Right renal cortex interstitium (tissue), 3 donors: ENCODE measurements around the gene RAD18. TPM values are rescaled to one million over a fixed set of nuclear protein-coding genes. Genes with fewer than 3 reads are reported as not detected.

Experiments
- DNase-seq, 3 donors: peaks; one replicate each; pipeline ENCODE4 v3.0.0-alpha.2; 2013; ENCODE audit warnings: low read depth in 3 of 3, low spot score in 2 of 3
- polyA plus RNA-seq, 3 donors: library from polyadenylated mRNA; unstranded; fragments of 120-200 nt; gene quantifications; one replicate each; pipeline ENCODE4 v1.2.1, GENCODE V29; 2013; ENCODE audit not compliant: insufficient read length in 3 of 3

RAD18 gene
- polyA plus RNA-seq, 3 donors, result 9.6 to 12.1 (median 11.7) TPM

DNA sequence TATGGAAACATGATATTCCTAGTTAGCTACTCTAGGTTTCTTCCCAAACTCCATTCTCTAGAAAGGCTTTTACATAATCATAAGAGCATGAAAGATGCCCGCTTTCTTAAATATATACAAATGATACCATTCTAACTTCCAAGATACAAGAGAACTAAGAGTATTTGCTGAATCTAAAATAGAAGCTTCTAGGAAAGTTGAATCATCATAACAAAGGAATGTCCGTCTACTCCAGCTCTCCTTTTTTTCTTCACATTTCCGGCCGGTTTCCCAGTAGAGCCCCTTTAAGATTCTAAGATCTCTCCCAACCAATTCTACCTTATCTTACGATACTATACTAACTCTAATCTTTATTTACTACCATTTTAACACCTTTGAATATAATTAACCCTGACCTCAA is 60.1 kb downstream of the RAD18 start:
- DNase-seq, result no peak

- DNase-seq, result no peak
These were observed 62.4 kb downstream of the RAD18 start for GRCh38 chr3:8900869-8901268.

DNA sequence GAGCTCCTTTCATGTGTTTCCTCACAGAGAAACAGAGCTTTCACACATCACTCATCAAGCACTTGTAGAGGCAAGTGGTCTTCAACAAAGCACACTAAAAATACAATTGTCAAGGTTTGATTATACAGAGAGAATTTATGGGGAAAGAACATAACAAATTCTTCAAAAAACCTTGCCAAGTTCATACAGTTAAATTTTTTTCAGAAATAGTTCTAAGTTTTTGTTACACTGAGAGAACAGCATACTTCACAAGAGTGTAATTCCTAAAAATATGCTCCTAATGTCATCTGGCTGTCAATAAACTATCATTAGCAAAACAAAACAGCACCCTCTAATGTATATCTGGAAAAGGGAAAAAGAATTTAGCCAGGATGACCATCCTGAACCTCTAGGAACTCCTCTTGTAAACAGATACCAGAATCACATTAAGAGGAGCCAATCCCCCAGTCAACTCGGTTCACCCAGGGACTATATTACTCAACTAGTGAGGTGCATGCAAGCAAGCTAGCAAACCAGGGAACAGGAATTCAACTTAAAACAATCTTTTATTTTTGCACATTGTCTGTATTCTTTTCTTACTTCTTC is 63.3 kb downstream of the RAD18 start:
- DNase-seq, result no peak

DNA sequence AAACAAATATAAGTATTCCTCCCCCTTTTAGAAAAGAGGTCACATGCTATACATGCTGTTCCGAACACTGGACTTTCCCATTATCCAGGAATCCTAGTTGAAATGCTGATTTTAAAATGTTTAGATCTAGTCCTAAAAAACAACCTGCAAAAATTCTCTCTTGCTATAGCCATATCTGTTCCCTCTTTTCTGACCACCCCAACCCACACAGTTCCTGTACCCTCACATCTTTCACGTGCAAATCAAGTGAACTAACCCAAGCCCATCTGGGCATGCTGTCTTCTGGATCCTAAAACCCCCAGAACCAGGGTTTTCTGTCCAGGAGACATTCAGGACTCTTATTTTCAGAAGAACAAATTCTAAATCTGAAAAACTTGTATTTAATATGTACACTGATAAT is 67.4 kb downstream of the RAD18 start:
- DNase-seq, result no peak

- DNase-seq, result no peak
These were observed 70.3 kb downstream of the RAD18 start for GRCh38 chr3:8893001-8893400.

GRCh38 chr3:8891774-8892173 is 71.5 kb downstream of the RAD18 start:
- DNase-seq, result no peak

GRCh38 chr3:8891303-8891702 is 72.0 kb downstream of the RAD18 start:
- no peak for DNase-seq

- no peak for DNase-seq
These were observed 74.9 kb downstream of the RAD18 start for GRCh38 chr3:8888301-8888915.

DNA sequence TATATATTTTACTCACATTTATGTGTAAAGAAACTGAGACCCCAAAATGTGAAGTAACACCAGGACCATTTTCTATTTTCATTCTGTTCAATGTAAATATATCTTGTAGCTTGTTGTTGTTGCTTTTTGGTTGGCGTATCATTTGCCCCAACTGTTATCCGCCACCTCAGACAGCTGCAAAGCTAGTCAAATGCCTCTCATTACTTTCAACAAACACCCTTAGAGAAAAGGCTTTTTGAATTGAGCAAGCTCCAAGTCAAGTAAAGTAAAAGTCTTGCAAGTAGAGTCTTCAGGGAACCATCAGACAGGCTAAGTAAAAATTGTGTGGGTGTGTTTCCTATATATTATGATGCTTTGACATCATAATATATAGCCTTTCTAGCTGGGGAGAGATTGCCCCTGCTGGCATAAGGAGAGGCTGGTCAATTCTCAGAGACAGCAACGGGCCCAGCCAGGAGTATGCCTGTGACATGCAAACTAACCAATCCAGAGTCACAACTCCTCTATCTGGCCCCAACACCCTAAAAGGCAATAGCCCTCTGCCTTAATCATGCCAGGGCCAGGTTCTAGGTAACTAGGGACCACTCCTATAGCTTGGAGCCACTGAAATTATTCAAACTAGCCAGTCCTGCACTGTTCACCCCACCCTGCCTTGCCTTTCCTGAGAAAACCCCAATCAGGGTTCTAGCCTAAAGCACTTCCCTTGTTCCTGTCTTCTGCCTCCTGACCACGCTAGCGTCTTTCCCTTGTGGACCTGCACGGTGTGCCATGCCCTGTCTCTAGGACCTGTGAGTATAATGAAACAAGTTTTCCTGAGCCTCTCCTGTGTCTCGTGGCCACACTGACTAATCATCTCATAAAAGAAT is 75.6 kb downstream of the RAD18 start:
- DNase-seq, result no peak

DNA sequence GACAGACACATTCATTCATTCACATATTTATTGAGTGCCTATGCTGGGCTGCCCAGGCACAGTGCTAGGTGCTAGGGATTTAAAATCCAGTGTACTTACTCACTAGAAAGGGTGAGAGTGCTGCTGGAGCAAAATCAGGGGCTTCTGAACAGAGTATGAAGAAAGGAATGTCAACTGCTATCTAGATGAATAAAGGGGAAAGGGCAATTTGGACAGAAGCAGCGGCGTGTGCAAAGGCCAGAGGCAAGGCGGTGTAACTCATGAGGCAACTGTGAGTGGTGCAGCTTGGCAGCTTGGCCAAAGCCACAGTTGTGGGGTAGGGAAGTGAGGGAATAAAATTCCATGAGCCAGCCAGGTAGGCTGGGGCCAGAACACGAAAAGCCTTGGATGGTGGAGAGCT is 76.7 kb downstream of the RAD18 start:
- DNase-seq, result no peak

- no peak for DNase-seq
These were observed 77.5 kb downstream of the RAD18 start for GRCh38 chr3:8885536-8886316.

GRCh38 chr3:8884630-8885290 is 78.5 kb downstream of the RAD18 start:
- DNase-seq, result no peak

DNA sequence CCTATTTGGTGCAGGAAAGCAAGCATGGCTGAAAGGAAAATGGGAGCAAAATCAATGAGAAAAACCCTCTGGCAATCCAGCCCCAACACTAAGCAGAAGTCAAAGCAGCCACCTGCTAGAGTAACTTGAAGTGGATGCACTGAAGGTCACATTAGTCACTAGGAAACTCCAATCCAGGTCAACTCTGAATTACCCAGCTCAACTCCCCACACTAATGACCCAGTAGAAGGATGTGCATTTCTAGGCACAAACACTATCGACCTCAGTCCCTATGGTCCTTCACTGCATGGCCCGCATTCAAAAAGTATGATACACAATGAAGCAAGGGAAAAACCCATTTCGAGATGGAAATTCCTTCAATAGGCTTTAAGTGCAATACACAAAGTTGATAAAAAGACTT is 80.6 kb downstream of the RAD18 start:
- DNase-seq, result no peak

GRCh38 chr3:8882171-8882593 is 81.1 kb downstream of the RAD18 start:
- DNase-seq, result no peak

GRCh38 chr3:8879347-8879944 is 83.8 kb downstream of the RAD18 start:
- no peak for DNase-seq

DNA sequence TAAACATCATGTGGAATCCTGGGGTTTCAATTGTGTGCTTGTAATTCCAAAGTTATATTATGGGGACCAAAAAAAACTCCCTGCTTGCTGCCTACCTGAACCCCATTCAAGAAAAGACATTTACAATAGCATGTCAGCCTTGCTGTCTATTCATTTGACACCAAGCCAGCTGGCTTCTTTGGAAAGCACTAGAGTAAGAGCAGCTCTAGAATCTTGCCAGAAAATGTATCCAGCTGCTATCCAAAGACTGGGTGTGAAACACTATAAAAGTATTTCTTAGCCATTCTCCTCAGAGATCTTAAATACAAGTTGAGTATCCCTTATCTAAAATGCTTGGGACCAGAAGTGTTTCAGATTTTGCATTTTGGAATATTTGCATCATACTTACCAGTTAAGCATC is 87.4 kb downstream of the RAD18 start:
- DNase-seq, result no peak

DNA sequence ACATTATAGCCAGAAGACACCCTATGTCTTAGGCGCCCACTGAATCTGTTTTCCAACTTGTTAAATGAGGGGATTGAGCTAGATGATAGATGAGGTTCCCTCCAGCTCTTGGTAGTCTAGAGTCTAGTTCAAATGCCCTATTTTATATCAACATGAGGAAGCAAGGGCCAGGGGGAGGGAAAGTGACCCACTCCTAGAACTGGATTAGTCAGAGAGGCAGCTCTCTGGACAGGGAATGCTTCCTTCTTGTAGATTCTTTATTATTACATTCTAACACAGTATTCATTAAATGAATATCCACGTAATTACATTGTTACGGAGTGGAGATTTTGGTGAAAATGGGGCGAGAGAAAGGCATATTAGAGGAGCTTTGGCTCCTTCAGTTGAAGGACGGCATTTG is 89.5 kb downstream of the RAD18 start:
- no peak for DNase-seq

DNA sequence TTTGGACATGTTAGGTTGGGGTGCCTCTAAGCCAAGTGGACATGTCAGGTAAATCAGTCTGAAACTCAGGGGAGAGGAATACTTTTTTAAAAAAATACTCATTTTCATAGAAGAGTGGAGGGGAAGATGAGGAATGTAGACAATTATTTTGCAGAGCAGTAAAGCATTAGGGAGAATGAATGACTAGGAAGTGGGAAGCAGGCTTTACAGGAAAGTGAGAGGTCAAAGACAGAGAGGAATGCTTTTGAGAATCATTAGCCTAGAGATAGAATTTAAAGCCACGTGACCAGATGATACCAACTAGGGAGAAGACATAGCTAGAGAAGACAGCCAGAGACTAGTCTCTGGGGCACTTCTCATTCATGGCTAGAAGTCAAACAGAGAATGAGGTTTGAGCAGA is 91.0 kb downstream of the RAD18 start:
- no peak for DNase-seq

GRCh38 chr3:8871306-8871705 is 92.0 kb downstream of the RAD18 start:
- no peak for DNase-seq

GRCh38 chr3:8870134-8870533 is 93.1 kb downstream of the RAD18 start:
- no peak for DNase-seq
